ENCODE results near the gene PACSIN2. TPM values are rescaled to one million over a fixed set of nuclear protein-coding genes. Genes with fewer than 3 reads are reported as not detected.

PACSIN2 gene
- total RNA-seq, 1 donor from 2014 or later, result 48.9 TPM

DNA sequence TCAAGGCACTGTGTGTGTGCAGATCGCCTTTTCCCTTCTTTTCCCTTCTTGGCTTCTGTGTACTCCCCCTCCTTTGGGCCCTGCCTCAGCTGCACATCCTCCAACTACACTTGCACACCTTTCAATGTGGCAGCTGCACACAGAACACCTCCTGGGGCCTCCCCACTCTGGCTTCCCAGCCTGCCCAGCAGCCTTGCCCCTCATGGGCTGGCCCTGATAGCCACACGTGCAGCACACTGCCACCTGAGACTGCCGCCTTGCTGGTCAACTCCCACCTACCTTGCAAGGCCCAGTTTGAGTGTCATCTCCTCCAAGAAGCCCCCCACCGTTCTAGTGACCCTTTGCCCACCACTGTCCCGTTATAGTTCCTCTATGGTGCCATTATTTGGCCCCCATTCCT is 80.6 kb downstream of the PACSIN2 start:
- Mint-ChIP-seq H3K36me3 (ENCODE audit: low read depth) (no peaks in the 10 kb centered on the region), H3K27me3 (no peaks in the 10 kb centered on the region), H3K9me3 (no peaks in the 10 kb centered on the region), H3K4me1 (peaks cover 96% of the 10 kb centered on the region), H3K27ac (peak overlapping the region; percentile 98), H3K4me3 (peak overlapping the region; percentile 82)
- POLR2A ChIA-PET, result interaction anchor here (0.7 to 3.3 kb wide), 9 partner anchors 11 to 285 kb away, joined by 3 to 13 read pairs (median 4); partner anchors contain the start of gene PACSIN2
- TF ChIP-seq, protein P1, sequence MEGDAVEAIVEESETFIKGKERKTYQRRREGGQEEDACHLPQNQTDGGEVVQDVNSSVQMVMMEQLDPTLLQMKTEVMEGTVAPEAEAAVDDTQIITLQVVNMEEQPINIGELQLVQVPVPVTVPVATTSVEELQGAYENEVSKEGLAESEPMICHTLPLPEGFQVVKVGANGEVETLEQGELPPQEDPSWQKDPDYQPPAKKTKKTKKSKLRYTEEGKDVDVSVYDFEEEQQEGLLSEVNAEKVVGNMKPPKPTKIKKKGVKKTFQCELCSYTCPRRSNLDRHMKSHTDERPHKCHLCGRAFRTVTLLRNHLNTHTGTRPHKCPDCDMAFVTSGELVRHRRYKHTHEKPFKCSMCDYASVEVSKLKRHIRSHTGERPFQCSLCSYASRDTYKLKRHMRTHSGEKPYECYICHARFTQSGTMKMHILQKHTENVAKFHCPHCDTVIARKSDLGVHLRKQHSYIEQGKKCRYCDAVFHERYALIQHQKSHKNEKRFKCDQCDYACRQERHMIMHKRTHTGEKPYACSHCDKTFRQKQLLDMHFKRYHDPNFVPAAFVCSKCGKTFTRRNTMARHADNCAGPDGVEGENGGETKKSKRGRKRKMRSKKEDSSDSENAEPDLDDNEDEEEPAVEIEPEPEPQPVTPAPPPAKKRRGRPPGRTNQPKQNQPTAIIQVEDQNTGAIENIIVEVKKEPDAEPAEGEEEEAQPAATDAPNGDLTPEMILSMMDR (IDR thresholded peaks at IDR 0.05), result no peak
- DNase-seq (no peak), ATAC-seq (ENCODE audit: low read depth) (no peak)
- CTCF ChIA-PET, result interaction anchor here (0.6 to 1.9 kb wide), 5 partner anchors 12 to 320 kb away, joined by 3 to 5 read pairs (median 3); no protein-coding TSS in a partner anchor
- intact Hi-C loops (cut with micrococcal nuclease), result no loop called here

DNA sequence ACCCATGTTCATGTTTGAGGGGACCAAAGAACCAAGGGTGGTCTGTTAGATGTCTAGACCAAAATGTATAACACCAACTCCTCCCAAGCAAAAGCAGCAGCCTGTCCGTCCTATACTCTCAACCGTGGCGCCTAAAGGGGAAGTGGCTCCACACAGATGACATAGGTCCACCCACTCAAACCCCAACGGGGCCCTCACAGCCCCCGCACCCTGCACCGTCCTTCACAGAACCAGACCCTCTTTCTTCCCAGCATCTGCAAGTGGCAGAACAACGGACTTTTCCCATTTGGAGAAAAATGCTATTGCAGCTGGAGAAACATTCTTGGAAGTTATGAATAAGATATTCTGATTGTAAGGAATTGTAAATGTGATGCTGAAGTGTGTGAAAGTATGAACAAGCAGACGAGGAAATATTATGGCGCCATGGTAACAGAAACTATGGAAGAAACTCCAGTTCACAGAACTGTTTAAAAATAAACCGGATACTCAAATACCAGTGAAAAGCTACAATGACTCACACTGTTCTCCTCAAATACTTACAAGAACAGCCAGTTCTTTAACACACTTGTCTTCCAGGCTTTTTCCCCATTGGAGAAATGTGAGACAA is 81.4 kb downstream of the PACSIN2 start:
- peak overlapping the region; percentile 82 for H3K4me3 Mint-ChIP-seq
- TF ChIP-seq, protein P1 (IDR thresholded peaks at IDR 0.05), result no peak
- peaks cover 99% of the 10 kb centered on the region for H3K4me1 Mint-ChIP-seq
- ChIA-PET POLR2A (interaction anchor here (0.8 to 3.3 kb wide), 8 partner anchors 11 to 81 kb away, joined by 3 to 13 read pairs (median 6); partner anchors contain the start of gene PACSIN2), CTCF (interaction anchor here (0.9 to 1.9 kb wide), 4 partner anchors 11 to 320 kb away, joined by 3 to 5 read pairs (median 3); no protein-coding TSS in a partner anchor)
- intact Hi-C loops (cut with micrococcal nuclease), result loop anchor here (1.0 kb wide), 1 partner anchor 70 kb away; no protein-coding TSS in a partner anchor
- no peaks in the 10 kb centered on the region for H3K9me3 Mint-ChIP-seq
- ATAC-seq (ENCODE audit: low read depth), result peak; percentile 73
- H3K36me3 Mint-ChIP-seq (ENCODE audit: low read depth), result peaks cover 1% of the 10 kb centered on the region
- peak overlapping the region; percentile 98 for H3K27ac Mint-ChIP-seq
- peak; percentile 59 for DNase-seq
- H3K27me3 Mint-ChIP-seq, result no peaks in the 10 kb centered on the region

DNA sequence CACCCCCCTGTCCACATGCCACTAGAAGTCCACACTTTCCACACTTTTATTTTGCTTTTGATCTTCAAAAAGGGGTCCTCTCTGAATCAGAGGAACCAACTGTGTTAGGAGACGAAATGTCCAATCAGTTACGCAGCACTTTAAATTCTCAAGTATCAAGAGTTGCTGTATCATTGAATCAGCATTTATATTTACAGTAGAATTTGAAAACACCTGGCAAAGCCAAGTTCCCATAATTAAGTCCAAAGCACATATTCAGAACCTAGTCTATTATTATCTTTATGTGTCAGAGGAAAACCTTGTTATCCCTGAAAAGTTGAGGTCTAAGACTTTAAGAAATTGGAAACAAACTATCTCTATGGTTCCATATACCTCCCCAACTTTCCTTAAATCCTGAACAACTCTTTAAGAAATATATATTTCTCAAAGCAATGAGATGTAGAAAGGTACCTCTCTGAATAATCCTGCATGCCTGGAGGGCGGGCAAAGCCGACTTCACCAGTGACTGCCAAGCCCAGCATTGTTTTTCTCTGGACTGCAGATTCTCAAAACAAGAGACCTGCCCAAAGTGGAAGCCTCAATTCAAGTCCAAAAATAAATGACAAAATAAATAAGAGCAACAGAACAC is 82.0 kb downstream of the PACSIN2 start:
- H3K27ac Mint-ChIP-seq, result peak overlapping the region; percentile 98
- ChIA-PET CTCF (interaction anchor here (0.7 kb wide), 1 partner anchor 110 kb away, joined by 3 read pairs; no protein-coding TSS in a partner anchor), POLR2A (interaction anchor here (0.6 to 3.3 kb wide), 6 partner anchors 10 to 214 kb away, joined by 6 to 13 read pairs (median 9); partner anchors contain the start of gene PACSIN2)
- DNase-seq, result no peak
- peaks cover 98% of the 10 kb centered on the region for H3K4me1 Mint-ChIP-seq
- peaks cover 1% of the 10 kb centered on the region for H3K36me3 Mint-ChIP-seq (ENCODE audit: low read depth)
- H3K4me3 Mint-ChIP-seq, result peak overlapping the region; percentile 82
- ATAC-seq (ENCODE audit: low read depth), result peak; percentile 1
- no peaks in the 10 kb centered on the region for H3K27me3 Mint-ChIP-seq
- no peaks in the 10 kb centered on the region for H3K9me3 Mint-ChIP-seq
- TF ChIP-seq, protein P1 (IDR thresholded peaks at IDR 0.05), result no peak
- intact Hi-C loops (cut with micrococcal nuclease), result loop anchor here (1.0 kb wide), 2 partner anchors 70 to 76 kb away; partner anchors contain the start of gene ARFGAP3

DNA sequence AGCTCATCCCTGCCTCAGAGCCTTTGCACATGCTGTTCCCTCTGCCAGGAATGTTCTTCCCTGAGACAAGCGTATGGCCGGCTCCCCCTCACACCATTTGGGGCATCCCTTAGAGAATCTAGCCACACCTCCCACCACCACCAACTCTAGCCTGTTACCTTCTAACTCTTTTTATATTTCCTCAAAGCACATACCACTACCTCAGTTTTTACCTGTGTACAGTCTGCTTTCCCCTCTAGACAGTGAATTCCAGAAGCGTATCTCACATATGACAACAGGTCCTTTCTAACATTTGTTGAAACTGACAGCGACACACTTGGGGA is 82.8 kb downstream of the PACSIN2 start:
- Mint-ChIP-seq H3K4me1 (peaks cover 92% of the 10 kb centered on the region), H3K27me3 (no peaks in the 10 kb centered on the region), H3K27ac (peak overlapping the region; percentile 98), H3K9me3 (no peaks in the 10 kb centered on the region), H3K4me3 (peak overlapping the region; percentile 82), H3K36me3 (ENCODE audit: low read depth) (peaks cover 1% of the 10 kb centered on the region)
- CTCF ChIA-PET, result interaction anchor here (1.3 kb wide), 1 partner anchor 102 kb away, joined by 5 read pairs; no protein-coding TSS in a partner anchor
- TF ChIP-seq, protein P1 (IDR thresholded peaks at IDR 0.05), result no peak
- ATAC-seq (ENCODE audit: low read depth) (no peak), DNase-seq (peak; percentile 31)
- intact Hi-C loops (cut with micrococcal nuclease), result loop anchor here (1.0 kb wide), 1 partner anchor 75 kb away; the partner anchor contains the start of gene ARFGAP3
- POLR2A ChIA-PET, result interaction anchor here (0.6 to 2.8 kb wide), 13 partner anchors 8 to 317 kb away, joined by 3 to 18 read pairs (median 6); partner anchors contain the start of genes PACSIN2 and POLDIP3
